ENCODE results near the gene TANC1.

TANC1 gene

DNA sequence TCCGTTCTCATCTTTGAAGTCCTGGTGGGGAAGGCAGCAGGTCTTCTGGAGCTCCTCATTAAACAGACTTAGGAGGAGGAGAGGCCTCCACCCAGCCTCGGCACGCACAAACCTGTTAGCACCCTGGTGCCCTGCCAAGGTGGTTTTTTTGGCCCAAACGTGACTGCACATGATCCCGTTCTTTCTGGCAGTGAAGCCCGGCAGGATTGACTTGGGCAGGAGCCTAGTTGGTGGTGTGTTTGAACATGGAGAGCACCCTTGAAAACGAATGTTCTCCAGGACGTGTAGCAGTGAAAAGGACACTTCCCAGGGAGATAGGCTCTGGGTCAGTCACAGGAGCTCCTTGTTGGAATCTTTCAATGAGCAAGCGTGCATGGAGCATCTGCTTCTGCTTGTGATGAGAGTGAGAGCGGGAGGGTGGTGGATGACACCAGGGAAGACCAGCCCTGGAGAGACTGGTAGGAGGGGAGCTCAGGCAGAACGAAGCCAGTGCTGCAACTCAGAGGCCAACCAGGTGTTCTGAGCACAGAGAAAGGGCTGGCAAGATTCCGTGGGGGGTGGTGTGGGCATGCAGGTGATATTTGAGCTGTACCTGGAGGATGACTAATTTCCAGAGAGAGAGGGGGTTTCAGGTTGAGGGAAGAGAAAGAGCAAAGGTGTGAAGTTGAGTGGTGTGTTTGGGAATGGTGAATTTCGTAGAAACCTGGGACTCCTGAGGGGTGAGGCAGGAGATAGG, 73.8 kb downstream of the TANC1 start:
- DNase-seq (ENCODE audit: insufficient read length, low spot score) (no peak), FAIRE-seq (no peak)
- no peak for TF ChIP-seq POLR2A (IDR thresholded peaks at IDR 0.05; ENCODE audit: low read depth, low read length)

DNA sequence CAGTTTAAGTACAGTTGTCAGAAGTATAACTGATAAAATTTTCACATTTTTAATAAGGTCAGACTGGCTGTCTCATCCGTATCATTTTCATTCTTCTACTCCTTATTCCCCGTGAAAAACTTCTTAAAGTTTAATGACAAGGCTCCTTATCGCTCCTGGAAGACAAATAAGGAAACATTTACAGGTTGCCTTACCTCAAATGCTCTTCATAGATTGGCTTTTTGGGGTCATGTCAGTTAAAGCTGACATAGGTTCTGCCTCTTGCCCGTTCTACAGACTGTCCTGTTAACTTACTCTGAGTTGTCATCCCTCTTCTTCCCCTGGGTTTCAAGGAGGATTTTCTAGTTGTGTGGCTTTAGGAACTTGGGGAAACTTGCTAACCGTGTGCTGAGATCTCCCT, 75.3 kb downstream of the TANC1 start:
- TF ChIP-seq POLR2A (IDR thresholded peaks at IDR 0.05; ENCODE audit: low read depth, low read length), result no peak
- DNase-seq (ENCODE audit: insufficient read length, low spot score), result no peak
- no peak for FAIRE-seq

DNA sequence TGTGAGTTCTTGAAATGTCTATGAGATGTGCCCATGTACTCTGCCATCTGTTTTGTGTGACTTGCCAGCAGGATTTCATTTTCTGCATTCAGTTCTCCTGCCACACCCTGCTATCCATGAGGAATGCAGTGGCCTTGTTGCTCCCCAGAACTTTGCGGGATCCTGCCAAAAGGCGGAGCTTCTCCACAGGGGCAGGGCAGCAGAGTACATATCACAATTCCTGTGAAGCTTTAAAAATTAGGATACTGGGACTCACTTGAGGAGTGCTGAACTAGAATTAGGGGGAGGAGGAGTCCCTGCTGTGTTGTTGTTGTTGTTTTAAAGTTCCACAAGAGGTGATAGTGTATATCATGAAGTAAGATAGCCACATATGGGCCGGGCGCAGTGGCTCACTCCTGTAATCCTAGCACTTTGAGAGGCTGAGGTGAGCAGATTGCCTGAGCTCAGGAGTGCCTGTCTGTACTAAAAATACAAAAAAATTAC, 76.4 kb downstream of the TANC1 start:
- DNase-seq (ENCODE audit: insufficient read length, low spot score) (no peak), FAIRE-seq (no peak)
- TF ChIP-seq POLR2A (IDR thresholded peaks at IDR 0.05; ENCODE audit: low read depth, low read length), result no peak

DNA sequence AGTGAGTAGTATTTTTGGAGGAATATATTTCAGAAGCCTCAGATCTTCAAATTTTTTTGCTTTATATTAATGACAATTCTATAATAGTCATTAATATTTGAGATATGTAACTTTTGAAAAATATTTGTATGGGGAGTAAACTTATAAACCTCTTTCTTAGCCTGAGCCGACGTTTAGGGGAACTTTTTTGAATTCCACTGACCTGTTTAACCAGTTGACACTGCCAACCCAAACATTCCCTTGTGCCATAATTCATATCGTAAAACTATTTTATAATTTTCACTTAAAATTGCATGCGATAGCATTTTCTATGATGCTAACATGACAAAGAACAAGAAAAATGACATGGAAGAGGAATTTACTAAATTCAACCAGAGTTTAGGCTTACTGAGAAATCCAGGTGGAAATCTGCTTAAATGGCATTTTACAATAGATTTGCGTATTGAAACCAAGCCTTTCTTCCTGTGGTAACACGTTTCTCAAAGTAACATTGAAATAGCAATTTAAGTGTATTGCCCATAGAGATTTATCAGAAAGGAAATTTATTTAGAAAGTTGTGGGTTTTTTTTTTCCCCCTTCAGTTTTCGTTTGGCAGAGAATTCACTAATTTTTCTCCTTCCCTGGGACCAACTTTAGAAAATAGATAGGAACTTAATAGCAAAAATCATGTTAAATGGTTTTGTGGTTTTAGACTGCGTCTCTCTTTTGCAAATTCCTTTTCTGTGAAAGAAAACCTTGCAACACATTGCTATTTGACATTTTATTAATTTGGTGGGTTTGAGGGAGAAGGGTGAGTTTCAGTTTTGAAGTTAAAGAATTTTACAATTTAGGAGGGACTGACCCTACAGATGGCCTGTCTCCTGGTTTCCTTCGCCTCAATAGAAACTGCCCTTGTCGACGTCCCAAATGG, 77.4 kb downstream of the TANC1 start:
- FAIRE-seq (no peak), DNase-seq (ENCODE audit: insufficient read length, low spot score) (no peak)
- TF ChIP-seq POLR2A (IDR thresholded peaks at IDR 0.05; ENCODE audit: low read depth, low read length), result no peak

DNA sequence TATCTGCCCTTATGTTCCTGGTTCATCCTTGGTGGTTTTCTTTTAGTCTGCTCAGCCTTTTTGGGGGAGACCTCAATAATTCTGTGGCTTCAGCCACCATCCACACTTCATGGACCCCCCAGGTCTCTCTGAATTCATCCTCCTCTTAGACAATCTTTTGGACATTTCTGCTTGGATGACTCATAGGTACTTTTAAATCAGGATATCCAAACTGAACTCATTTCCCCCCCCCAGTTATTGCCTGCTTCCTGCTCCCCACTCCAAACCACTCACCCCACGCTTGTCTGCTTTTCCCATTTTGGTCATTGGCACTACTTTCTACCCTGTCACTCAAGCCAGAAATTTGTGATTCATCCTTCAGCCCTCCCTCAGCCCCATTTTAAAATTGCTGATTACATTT, 78.5 kb downstream of the TANC1 start:
- no peak for TF ChIP-seq POLR2A (IDR thresholded peaks at IDR 0.05; ENCODE audit: low read depth, low read length)
- DNase-seq (ENCODE audit: insufficient read length, low spot score) (no peak), FAIRE-seq (no peak)

DNA sequence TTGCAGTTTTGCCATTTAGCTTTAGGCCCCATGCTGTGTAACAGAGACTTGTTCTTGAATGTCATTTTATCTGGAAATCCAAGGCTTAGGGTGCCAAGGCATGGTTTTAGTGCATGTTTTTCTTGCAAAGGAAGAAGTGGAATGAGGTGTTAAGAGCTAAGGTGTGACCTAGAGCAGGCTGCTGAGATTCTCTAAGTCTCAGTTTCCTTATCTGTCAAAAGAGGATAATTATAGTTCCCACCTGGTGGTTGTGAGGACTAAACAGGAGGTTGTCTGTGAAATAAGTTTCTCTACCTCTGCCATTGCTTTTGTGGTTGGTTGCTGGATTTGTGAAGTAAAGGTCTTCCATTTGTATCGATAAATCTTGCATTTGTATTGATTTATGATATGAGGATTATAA, 82.0 kb downstream of the TANC1 start:
- DNase-seq (ENCODE audit: insufficient read length, low spot score) (no peak), FAIRE-seq (no peak)
- no peak for TF ChIP-seq POLR2A (IDR thresholded peaks at IDR 0.05; ENCODE audit: low read depth, low read length)

DNA sequence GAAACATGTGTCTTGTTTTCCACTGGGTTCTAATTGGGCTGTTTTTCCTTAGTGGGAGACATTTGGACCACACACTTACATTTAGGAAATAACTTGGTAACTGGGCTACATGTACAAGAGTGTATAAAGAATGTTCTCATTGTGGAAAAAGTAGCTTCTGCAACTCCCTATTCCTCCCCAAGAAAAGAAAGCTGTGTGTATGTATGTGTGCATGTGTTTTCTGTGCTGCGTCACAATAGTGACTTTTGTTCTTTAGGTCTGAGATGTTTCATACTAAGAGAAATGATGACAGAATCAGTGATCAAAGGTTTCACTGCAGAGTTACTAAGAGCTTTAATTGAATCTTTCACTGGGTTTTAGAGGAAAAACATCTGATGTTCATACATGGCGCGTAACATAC, 82.7 kb downstream of the TANC1 start:
- no peak for FAIRE-seq
- no peak for DNase-seq (ENCODE audit: insufficient read length, low spot score)
- TF ChIP-seq POLR2A (IDR thresholded peaks at IDR 0.05; ENCODE audit: low read depth, low read length), result no peak

DNA sequence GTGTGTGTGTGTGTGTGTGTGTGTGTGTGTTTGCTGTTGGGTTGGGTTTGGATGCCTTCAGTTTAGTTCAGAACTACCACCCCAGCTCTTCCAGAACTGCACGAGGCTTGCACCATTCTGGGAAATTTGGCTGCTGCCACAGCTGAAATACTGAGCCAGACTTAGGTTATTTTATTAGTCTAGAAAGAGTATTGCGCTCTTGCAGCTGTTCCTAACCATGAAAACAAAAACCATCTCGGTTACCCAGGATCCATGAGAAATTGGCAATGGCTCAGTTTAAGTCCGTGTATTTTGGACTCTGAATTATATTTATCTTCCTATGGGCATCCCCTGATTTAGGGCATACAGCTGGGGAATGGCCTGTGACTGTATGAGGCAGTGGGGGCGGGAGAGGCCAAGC, 83.2 kb downstream of the TANC1 start:
- DNase-seq (ENCODE audit: insufficient read length, low spot score) (no peak), FAIRE-seq (no peak)
- no peak for TF ChIP-seq POLR2A (IDR thresholded peaks at IDR 0.05; ENCODE audit: low read depth, low read length)

DNA sequence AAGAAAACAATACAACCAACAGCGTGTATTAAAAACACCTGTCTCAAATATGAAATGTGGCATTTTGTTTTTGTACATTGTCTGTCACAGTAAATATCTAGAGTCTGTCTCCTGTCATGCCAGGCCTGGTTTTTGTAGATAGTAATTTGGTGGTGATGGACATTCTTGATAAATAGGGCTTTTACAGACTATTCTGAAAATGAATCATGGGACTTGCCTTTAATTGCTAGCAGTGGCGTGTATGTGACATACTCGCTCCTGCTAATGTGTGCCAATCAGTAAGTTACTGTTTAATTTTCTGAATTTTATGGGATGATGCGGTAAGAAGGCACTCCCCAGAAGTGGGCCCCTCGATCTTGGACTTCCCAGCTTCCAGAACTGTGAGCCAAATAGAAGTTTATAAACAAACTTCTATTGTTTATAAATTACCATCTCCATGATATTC, 83.7 kb downstream of the TANC1 start:
- no peak for FAIRE-seq
- TF ChIP-seq POLR2A (IDR thresholded peaks at IDR 0.05; ENCODE audit: low read depth, low read length), result no peak
- no peak for DNase-seq (ENCODE audit: insufficient read length, low spot score)

DNA sequence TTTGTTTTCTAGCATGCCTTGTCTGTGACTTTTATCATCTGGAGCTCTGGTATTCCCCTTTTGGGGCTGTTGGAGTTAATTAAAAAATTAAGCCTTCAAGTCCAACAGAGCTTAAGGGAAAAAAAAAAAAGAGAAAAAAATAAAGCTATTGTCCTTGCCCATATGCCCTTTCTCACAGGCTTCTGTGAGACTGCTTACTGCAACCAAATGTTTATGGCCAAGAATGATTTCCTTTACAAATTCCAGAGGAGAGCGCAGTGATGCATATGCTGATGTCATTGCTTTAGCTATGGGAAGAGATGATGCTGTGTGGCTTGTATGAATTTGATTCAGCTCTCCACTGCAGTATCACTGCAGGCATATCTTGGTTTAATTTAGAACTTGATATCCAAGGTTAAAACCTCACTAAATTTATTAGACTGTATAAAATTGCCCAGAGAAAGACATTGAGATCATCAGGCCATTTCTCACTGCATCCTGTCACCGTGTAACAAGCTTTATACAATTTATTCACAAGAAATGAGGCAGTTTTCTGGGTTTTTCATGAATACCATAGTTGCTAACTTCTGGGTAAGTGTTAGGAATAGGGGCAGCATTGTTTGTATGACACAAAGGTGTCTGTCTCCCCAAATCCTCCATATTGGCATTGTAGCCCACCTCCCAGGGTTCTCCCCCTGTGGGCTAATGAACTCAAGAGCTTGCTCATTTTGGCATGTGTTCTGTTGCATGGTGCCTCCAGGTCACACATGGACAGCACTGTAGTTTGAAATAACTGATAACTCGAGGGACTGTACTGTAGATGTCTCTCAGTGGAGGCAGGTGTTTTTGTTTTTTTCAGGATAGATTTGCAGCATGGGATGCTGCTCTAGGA, 85.0 kb downstream of the TANC1 start:
- no peak for FAIRE-seq
- no peak for DNase-seq (ENCODE audit: insufficient read length, low spot score)
- TF ChIP-seq POLR2A (IDR thresholded peaks at IDR 0.05; ENCODE audit: low read depth, low read length), result no peak

DNA sequence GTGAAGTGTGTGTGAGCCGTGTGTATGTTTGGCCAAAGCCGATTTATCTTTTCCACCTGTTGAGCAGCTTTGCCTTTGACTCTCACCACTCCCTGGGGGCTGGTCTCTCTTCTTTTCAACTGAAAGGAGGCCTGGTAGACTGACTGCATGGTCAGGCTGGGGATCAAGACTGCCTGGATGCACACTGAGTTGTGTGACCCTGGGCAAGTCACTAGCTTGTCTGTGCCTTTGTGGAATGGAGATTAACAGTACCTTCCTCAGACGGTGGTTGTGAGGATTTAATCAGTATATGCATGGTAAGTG, 85.5 kb downstream of the TANC1 start:
- DNase-seq (ENCODE audit: insufficient read length, low spot score) (no peak), FAIRE-seq (no peak)
- TF ChIP-seq POLR2A (IDR thresholded peaks at IDR 0.05; ENCODE audit: low read depth, low read length), result no peak

DNA sequence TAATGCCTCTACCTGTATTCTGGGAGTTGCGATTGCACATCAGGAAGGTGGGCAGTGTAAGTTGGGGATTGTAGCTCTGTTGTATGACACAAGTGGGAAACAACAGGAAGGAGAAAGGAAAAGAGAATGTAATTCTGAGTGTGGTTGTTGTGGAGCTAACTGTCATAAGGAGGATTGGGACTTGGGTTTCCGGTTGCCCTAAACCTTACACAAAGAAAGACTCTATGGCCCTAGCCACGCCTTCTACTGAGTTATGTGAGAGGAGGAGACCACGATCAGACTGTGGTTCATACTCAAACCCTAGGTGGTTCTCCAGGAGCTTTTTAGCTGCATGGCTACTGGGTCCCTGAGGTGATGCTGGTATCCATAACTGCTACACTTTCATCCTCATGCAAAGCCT, 86.5 kb downstream of the TANC1 start:
- DNase-seq (ENCODE audit: insufficient read length, low spot score) (no peak), FAIRE-seq (no peak)
- TF ChIP-seq POLR2A (IDR thresholded peaks at IDR 0.05; ENCODE audit: low read depth, low read length), result no peak

DNA sequence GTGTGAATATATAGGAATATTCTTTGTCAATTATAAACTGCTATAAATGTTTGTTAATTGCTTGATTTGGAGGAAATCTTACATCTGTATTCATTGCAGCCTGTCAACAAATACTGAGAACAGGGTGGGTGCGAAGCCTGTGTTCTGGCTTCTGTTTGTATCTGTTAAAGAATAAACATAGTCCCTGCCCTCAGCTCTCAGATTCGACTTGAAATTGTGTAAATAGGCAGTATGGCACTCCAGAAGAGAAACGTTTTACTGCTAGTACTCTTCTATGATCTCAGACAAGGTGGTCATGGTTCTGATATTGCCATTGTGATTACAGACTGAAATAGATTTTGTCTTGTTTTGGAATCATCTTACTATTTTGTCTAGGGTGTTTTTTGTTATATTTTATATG, 92.1 kb downstream of the TANC1 start:
- no peak for FAIRE-seq
- no peak for TF ChIP-seq POLR2A (IDR thresholded peaks at IDR 0.05; ENCODE audit: low read depth, low read length)
- no peak for DNase-seq (ENCODE audit: insufficient read length, low spot score)

DNA sequence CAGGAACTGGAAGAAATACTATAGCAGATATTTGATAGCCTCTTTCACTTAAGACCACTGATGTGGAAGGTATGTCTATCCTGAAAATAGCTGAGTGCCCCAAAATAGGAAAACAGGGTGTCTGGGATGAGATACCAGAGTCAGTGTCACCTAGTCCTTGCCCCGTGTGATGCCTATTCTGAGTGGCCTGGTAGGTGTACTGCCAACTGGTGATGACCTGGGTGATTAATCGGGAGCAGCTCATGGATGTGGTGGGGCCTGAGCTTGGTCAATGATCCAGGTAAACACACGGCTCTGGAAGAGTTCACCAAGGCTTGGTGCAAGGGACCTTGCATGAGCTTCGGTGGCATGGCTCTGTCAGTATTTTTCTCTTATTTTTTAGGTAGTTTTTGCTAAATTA, 95.2 kb downstream of the TANC1 start:
- DNase-seq (ENCODE audit: insufficient read length, low spot score) (no peak), FAIRE-seq (no peak)
- no peak for TF ChIP-seq POLR2A (IDR thresholded peaks at IDR 0.05; ENCODE audit: low read depth, low read length)
